B cell (primary cell): Measurements from ENCODE around the gene YTHDC2.

ENCODE experiments used
- EZH2 ChIP-seq: IDR thresholded peaks from 2 replicates; pipeline ENCODE4 v1.6.1; 2012; ENCODE audit warnings: borderline replicate concordance, low read depth, mild to moderate bottlenecking, moderate library complexity, low read length; ENCODE audit not compliant: insufficient read depth, poor library complexity, severe bottlenecking
- TF ChIP-seq, protein P1 (sequence below): fragments of 200-600 bp; IDR thresholded peaks from one replicate; pipeline ENCODE4 v1.8.0; 2022; ENCODE audit warnings: antibody characterized with exemption, mild to moderate bottlenecking

DNA sequence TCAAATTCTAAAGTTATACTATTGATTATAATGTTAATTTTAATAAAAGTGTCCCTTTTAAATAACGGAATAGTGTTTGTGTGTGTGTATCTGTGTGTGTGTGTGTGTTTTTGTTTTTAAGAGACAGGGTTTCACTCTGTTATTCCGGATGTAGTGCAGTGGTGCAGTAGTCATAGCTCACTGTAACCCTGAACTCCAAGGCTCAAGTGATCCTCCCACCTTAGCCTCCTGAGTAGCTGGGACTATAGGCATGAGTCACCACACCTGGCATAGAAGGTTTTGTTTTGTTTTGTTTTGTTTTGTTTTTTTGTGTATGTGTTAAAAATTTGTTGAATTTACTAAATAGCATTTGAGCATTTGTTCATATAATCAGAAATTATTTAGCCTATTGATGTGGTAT, 64.6 kb downstream of the YTHDC2 start:
- no peak for TF ChIP-seq EZH2
- TF ChIP-seq, protein P1, sequence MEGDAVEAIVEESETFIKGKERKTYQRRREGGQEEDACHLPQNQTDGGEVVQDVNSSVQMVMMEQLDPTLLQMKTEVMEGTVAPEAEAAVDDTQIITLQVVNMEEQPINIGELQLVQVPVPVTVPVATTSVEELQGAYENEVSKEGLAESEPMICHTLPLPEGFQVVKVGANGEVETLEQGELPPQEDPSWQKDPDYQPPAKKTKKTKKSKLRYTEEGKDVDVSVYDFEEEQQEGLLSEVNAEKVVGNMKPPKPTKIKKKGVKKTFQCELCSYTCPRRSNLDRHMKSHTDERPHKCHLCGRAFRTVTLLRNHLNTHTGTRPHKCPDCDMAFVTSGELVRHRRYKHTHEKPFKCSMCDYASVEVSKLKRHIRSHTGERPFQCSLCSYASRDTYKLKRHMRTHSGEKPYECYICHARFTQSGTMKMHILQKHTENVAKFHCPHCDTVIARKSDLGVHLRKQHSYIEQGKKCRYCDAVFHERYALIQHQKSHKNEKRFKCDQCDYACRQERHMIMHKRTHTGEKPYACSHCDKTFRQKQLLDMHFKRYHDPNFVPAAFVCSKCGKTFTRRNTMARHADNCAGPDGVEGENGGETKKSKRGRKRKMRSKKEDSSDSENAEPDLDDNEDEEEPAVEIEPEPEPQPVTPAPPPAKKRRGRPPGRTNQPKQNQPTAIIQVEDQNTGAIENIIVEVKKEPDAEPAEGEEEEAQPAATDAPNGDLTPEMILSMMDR: no peak
